HepG2 (cell line): Measurements from ENCODE around the gene MADD. TPM values are rescaled to one million over a fixed set of nuclear protein-coding genes. Genes with fewer than 3 reads are reported as not detected.
A peak's percentile ranks its signal among the peaks of the same experiment; 100 is the strongest.

ENCODE experiments used
- CSRNP2 ChIP-seq: sonication (generic); formaldehyde crosslinking; conservative IDR thresholded peaks from 2 replicates; pipeline ENCODE4 v1.8.0; 2022; ENCODE audit warnings: low read depth, missing genetic modification reagents
- HDAC2 ChIP-seq: sonication (generic); formaldehyde crosslinking; IDR thresholded peaks from 2 replicates; pipeline ENCODE4 v1.4.0; 2020; ENCODE audit warnings: missing genetic modification reagents
- HOMEZ ChIP-seq: IDR thresholded peaks from 2 replicates; pipeline ENCODE4 v1.6.1; 2016; ENCODE audit warnings: low read depth
- HOXA3 ChIP-seq: sonication (generic); formaldehyde crosslinking; IDR thresholded peaks from 2 replicates; pipeline ENCODE4 v1.5.0; 2020; ENCODE audit warnings: missing genetic modification reagents
- IRF9 ChIP-seq: sonication (generic); formaldehyde crosslinking; IDR thresholded peaks from 2 replicates; pipeline ENCODE4 v1.8.0; 2022; ENCODE audit warnings: missing genetic modification reagents, mild to moderate bottlenecking, borderline replicate concordance
- KAT8 ChIP-seq: IDR thresholded peaks from 2 replicates; pipeline ENCODE4 v1.6.1; 2016; ENCODE audit warnings: missing genetic modification reagents, missing compliant biosample characterization
- KDM6A ChIP-seq: IDR thresholded peaks from 2 replicates; pipeline ENCODE4 v1.6.1; 2016; ENCODE audit warnings: low read depth
- KLF6 ChIP-seq: IDR thresholded peaks from 2 replicates; pipeline ENCODE4 v1.8.0; 2016; ENCODE audit warnings: missing biosample characterization, missing genetic modification reagents
- LBX2 ChIP-seq: sonication (generic); formaldehyde crosslinking; IDR thresholded peaks from 2 replicates; pipeline ENCODE4 v1.5.0; 2020; ENCODE audit warnings: missing genetic modification reagents, mild to moderate bottlenecking, borderline replicate concordance
- NFE2L2 ChIP-seq: fragments of 150-350 bp; IDR thresholded peaks from 2 replicates; pipeline ENCODE4 v1.6.1; 2014; ENCODE audit warnings: low read length
- NFYB ChIP-seq: sonication (generic); formaldehyde crosslinking; IDR thresholded peaks from 2 replicates; pipeline ENCODE4 v1.4.0; 2020; ENCODE audit warnings: missing genetic modification reagents
- POGZ ChIP-seq: sonication (generic); formaldehyde crosslinking; IDR thresholded peaks from 2 replicates; pipeline ENCODE4 v1.4.0; 2020; ENCODE audit warnings: mild to moderate bottlenecking, missing genetic modification reagents
- RFX1 ChIP-seq: fragments of 450-650 bp; IDR thresholded peaks from 2 replicates; pipeline ENCODE4 v1.6.1; 2017
- SIN3B ChIP-seq: fragments of 150-350 bp; IDR thresholded peaks from 2 replicates; pipeline ENCODE4 v1.6.1; 2014; ENCODE audit warnings: low read length
- SMYD3 ChIP-seq: sonication (generic); formaldehyde crosslinking; IDR thresholded peaks from 2 replicates; pipeline ENCODE4 v1.8.1; 2023; ENCODE audit warnings: mild to moderate bottlenecking, missing genetic modification reagents
- TAF1 ChIP-seq: sonication (generic); formaldehyde crosslinking; IDR thresholded peaks from 2 replicates; pipeline ENCODE4 v1.4.0; 2020; ENCODE audit warnings: missing genetic modification reagents
- TAF15 ChIP-seq: fragments of 200-400 bp; formaldehyde crosslinking; IDR thresholded peaks from one replicate; pipeline ENCODE4 v1.6.1; 2018; ENCODE audit warnings: mild to moderate bottlenecking, low read depth, low read length; ENCODE audit not compliant: poor library complexity, severe bottlenecking
- TBX2 ChIP-seq: sonication (generic); formaldehyde crosslinking; IDR thresholded peaks from 2 replicates; pipeline ENCODE4 v1.5.0; 2020; ENCODE audit warnings: missing genetic modification reagents, mild to moderate bottlenecking, borderline replicate concordance
- TEF ChIP-seq: sonication (generic); formaldehyde crosslinking; IDR thresholded peaks from 2 replicates; pipeline ENCODE4 v1.5.0; 2020; ENCODE audit warnings: missing genetic modification reagents
- TMF1 ChIP-seq: sonication (generic); formaldehyde crosslinking; IDR thresholded peaks from 2 replicates; pipeline ENCODE4 v1.8.1; 2022; ENCODE audit warnings: low read depth, missing genetic modification reagents
- XBP1 ChIP-seq: sonication (generic); formaldehyde crosslinking; IDR thresholded peaks from 2 replicates; pipeline ENCODE4 v1.5.0; 2020; ENCODE audit warnings: missing genetic modification reagents
- ZNF292 ChIP-seq: sonication (generic); formaldehyde crosslinking; IDR thresholded peaks from 2 replicates; pipeline ENCODE4 v1.8.1; 2022; ENCODE audit warnings: mild to moderate bottlenecking, low read depth, missing genetic modification reagents, borderline replicate concordance
- ZNF576 ChIP-seq: sonication (generic); formaldehyde crosslinking; IDR thresholded peaks from 2 replicates; pipeline ENCODE4 v1.4.0; 2020; ENCODE audit warnings: mild to moderate bottlenecking, missing genetic modification reagents
- ZNF639 ChIP-seq: conservative IDR thresholded peaks from 2 replicates; pipeline ENCODE4 v1.6.1; 2018; ENCODE audit warnings: missing genetic modification reagents
- ZSCAN9 ChIP-seq: IDR thresholded peaks from 2 replicates; pipeline ENCODE4 v1.6.1; 2016; ENCODE audit warnings: borderline replicate concordance
- polyA plus RNA-seq, 8 experiments: library from polyadenylated mRNA; depleted of rRNA in 3 of 8; stranded (reverse) in 7 of 8; unstranded in 1 of 8; fragments of >200 nt; fragmentation: Illumina TruSeq in 4 of 8; extraction: Trizol in 4 of 8; gene quantifications; 2 replicates each; pipeline versions ENCODE4 v1.2.1 to v1.2.3, GENCODE V29; 2011 to 2016; ENCODE audit warnings: low read depth in 4 of 8, missing spikeins in 1 of 8, mixed read lengths in 1 of 8; ENCODE audit not compliant: insufficient read depth in 1 of 8
- total RNA-seq, 5 experiments: library from RNA; depleted of rRNA; stranded (reverse); fragments of >200 nt; fragmentation: Illumina TruSeq; extraction: Trizol; gene quantifications; 2 replicates each; pipeline ENCODE4 v1.2.3, GENCODE V29; 2016; ENCODE audit warnings: low read depth in 1 of 5

The MADD gene
- total and polyA plus RNA-seq, 2 of the 13 experiments (the other 11 are each of a cell fraction or from before 2014, with no cell fraction given), result 18.0 to 29.2 TPM

- no peak for TF ChIP-seq NFE2L2
- TF ChIP-seq RFX1, result no peak
- TF ChIP-seq HOXA3 (CRISPR knock-in tag), result peak; percentile 11; the same call in 1 of the 2 replicates
- no peak for TF ChIP-seq SMYD3 (CRISPR knock-in tag)
- peak; percentile 38 for TF ChIP-seq KAT8 (CRISPR knock-in tag)
- TF ChIP-seq CSRNP2 (CRISPR knock-in tag), result no peak
- no peak for TF ChIP-seq ZSCAN9 (CRISPR knock-in tag)
- no peak for TF ChIP-seq TBX2 (CRISPR knock-in tag)
- TF ChIP-seq XBP1 (CRISPR knock-in tag), result no peak
- TF ChIP-seq TEF (CRISPR knock-in tag), result no peak
- TF ChIP-seq KLF6, result no peak
- no peak for TF ChIP-seq TMF1
- TF ChIP-seq ZNF292 (CRISPR knock-in tag), result peak; percentile 86; the same call in 1 of the 2 replicates
- TF ChIP-seq KDM6A, result 0 out of 2 replicates have a peak, but pooled peaks have one; percentile 20
- TF ChIP-seq HDAC2 (CRISPR knock-in tag), result peak; percentile 49; the same call in 1 of the 2 replicates
- no peak for TF ChIP-seq POGZ (CRISPR knock-in tag)
- no peak for TF ChIP-seq HOMEZ (CRISPR knock-in tag)
- no peak for TF ChIP-seq NFYB (CRISPR knock-in tag)
- TF ChIP-seq IRF9 (CRISPR knock-in tag), result no peak
- TF ChIP-seq LBX2 (CRISPR knock-in tag), result no peak
- no peak for TF ChIP-seq ZNF576
- TF ChIP-seq TAF1 (CRISPR knock-in tag), result peak; percentile 27; the same call in 1 of the 2 replicates
- TF ChIP-seq TAF15, result peak; percentile 69
- TF ChIP-seq SIN3B, result no peak
- TF ChIP-seq ZNF639, result no peak
These were observed 12.2 kb upstream of the MADD start, which contains the start of gene NR1H3 (continued) for GRCh38 chr11:47257517-47258316.
